RWPE1 (cell line): ENCODE results near the gene SLIT3.

Experiments used
- CTCF ChIA-PET: fragments of 350-600 bp; sonication (Branson Sonifier 250); formaldehyde crosslinking; extraction: SDS; loops from one replicate; lab custom pipeline; 2021; lab: Yijun Ruan, JAX
- POLR2A ChIA-PET: fragments of 400-600 bp; formaldehyde crosslinking; extraction: SDS; loops from one replicate; lab custom pipeline; 2020; ENCODE audit warnings: antibody characterized with exemption; ENCODE audit not compliant: low non-redundant PET; lab: Yijun Ruan, JAX
- DNase-seq: peaks from one replicate; pipeline ENCODE4 v3.0.0; 2012; ENCODE audit warnings: low spot score
- H3K27ac ChIP-seq: fragments of 450-650 bp; 2 replicates; pipeline ENCODE4 v1.5.1; 2017
- CTCF ChIP-seq: fragments of 450-650 bp; conservative IDR thresholded peaks from 2 replicates; pipeline ENCODE4 v1.5.1; 2017; ENCODE audit warnings: low read depth, mild to moderate bottlenecking

The SLIT3 gene

DNA sequence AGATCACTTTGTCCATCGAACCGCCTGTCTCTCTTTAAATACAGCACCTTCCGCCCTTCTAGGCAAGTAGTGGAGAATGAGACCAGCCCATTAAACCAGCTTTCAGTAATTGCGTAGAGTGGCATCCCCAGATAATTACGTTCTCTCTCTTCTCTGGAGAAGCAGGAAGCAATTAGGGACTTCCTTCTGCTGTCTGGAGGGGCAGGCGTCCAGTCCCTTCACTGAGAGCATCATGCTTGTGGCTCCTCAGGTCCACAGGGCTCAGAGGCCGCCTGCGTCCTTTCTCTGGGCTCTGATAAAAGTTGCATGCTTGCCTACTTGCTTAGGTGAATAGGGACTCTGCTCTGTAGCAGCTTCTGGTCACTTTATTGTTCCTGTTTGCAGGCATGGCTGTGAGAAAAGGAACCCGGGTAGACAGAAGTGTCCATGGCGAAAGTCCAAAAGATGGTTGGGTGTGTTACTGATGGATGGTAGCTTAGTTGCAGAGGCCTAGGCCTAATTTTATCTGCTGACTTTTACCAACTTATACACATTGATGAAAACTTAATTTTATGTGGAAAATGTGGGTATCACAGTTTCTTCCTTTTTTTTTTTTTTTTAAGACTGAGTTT is 422.7 kb downstream of the SLIT3 start:
- ChIA-PET CTCF (interaction anchor here (0.6 to 0.9 kb wide), 2 partner anchors 14 to 85 kb away, joined by 3 to 8 read pairs; no protein-coding TSS in a partner anchor), POLR2A (no interaction called here)
- DNase-seq: no peak
- no peak for TF ChIP-seq CTCF
- no peak overlapping the region for H3K27ac ChIP-seq

DNA sequence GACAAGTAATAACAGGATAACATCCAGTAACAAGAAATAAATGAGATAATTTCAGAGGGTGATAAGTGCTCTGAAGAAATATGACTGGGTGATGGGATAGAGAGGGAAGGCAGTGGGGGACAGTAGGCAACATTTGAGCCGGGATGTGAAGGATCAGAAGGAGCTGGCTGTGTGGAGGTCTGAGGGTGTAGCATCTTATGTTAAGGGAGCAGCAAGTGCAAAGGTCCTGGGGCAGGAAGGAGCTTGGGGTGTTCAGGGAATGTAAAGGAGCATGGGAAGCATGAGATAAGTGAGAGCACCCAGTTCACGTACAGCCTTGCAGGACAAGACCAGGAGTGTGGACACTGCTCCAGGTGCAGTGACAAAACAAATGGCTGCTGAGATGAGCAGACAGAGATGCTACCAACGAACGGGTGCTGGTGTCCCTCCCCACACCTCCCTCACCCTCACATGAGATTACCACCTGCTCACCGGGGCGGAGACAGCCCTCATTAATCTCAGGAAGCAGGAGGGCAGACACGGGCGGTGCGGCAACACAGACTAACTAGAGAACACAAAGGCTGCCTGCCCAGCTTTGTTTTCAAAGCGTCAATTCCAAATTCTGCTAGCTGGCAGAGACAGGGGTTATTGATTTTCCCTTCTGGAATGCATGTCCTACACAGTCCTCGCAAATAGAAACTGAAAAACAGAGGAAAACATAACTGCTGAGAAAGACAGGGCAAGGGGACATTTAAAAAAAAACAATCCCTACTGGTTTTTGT is 423.6 kb downstream of the SLIT3 start:
- ChIA-PET CTCF (no interaction called here), POLR2A (no interaction called here)
- TF ChIP-seq CTCF: no peak
- H3K27ac ChIP-seq: no peak overlapping the region
- DNase-seq: no peak

- TF ChIP-seq CTCF: no peak
- ChIA-PET POLR2A (no interaction called here), CTCF (no interaction called here)
- DNase-seq: no peak
- no peak overlapping the region for H3K27ac ChIP-seq
Measured at GRCh38 chr5:168876419-168876818, 424.5 kb downstream of the SLIT3 start.

DNA sequence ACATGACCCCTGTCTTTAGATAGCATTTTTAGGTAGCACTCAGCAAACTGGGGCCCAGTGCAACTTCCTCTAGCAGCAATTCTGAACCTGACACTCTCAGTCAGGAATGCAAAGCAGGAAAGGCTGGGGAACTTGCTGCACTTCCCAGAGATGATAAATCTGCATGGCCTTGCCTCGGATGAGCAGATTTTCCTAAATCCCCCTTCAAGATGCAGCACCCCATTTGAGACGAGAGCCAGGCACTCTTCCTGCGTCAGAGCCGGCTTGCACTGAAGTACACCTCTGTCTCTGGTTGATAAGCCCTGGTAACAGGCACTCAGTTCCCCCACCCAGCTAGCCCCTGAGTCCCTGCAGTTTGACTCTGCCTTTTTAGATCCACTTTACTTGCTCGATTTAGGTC is 425.1 kb downstream of the SLIT3 start:
- no peak overlapping the region for H3K27ac ChIP-seq
- TF ChIP-seq CTCF: no peak
- ChIA-PET POLR2A (no interaction called here), CTCF (no interaction called here)
- no peak for DNase-seq

DNA sequence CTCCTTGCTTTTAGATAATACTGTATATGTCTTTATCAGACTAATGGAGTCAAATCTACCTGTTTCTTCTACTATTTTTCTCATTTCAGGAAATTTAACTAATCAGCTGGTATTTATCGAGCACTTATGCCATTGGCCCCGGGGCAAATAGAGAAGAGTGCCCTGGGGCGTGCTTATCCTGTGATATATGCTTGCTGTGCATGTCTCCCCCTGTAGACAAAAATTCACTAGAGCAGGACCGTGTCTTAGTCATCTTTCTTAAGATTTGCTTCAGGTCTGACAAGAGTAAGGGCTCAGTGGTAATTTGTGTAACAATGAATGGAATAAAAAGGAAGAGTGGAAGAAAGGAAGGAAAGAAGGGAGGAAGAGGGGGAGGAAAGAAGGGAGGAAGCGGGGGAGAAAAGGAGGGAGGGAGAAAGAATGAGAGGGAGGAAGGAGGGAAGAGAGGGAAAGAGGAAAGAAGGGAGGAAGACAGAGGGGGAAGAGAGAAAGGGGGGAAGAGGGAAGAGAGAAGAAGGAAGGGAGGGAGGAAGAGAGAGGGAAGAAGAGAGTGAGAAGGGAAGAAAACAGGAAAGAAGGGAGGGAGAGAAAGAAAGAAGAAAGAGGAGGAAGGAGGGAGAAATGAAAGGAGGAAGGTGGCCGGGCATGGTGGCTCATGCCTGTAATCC is 426.1 kb downstream of the SLIT3 start:
- CTCF ChIA-PET: no interaction called here

More for the DNA sequence above, 426.1 kb downstream of the SLIT3 start:
- POLR2A ChIA-PET: no interaction called here
- H3K27ac ChIP-seq: no peak overlapping the region
- no peak for TF ChIP-seq CTCF
- DNase-seq: no peak
